ENCODE results near the gene ERH. TPM values are rescaled to one million over a fixed set of nuclear protein-coding genes. Genes with fewer than 3 reads are reported as not detected.
"Not testable (repeated sequence)": the region's sequence is repeated elsewhere in the genome, so short reads cannot be mapped to it uniquely, and the experiment has no call there.

The ERH gene
- total RNA-seq, 1 donor: 110 TPM

GRCh38 chr14:69398818-69399210, 715 bp upstream of the ERH start:
- DNase-seq (ENCODE audit: low read depth): no peak
- no peak for TF ChIP-seq CTCF (IDR thresholded peaks at IDR 0.05; ENCODE audit: insufficient read depth, low read length)
- peak overlapping the region; percentile 94 for H3K4me3 ChIP-seq (ENCODE audit: low read depth, low read length)

- no peak overlapping the region for H3K4me3 ChIP-seq (ENCODE audit: low read depth, low read length)
- no peak for DNase-seq (ENCODE audit: low read depth)
- no peak for TF ChIP-seq CTCF (IDR thresholded peaks at IDR 0.05; ENCODE audit: insufficient read depth, low read length)
Observed at GRCh38 chr14:69395929-69396328, 2.2 kb downstream of the ERH start.

GRCh38 chr14:69392481-69392880, 5.6 kb downstream of the ERH start:
- TF ChIP-seq CTCF (IDR thresholded peaks at IDR 0.05; ENCODE audit: insufficient read depth, low read length): no peak
- DNase-seq (ENCODE audit: low read depth): no peak
- H3K4me3 ChIP-seq (ENCODE audit: low read depth, low read length): no peak overlapping the region

- H3K4me3 ChIP-seq (ENCODE audit: low read depth, low read length): not testable (repeated sequence)
- peak; percentile 51 for DNase-seq (ENCODE audit: low read depth)
Observed at GRCh38 chr14:69391400-69391799, 6.7 kb downstream of the ERH start.

- TF ChIP-seq CTCF (IDR thresholded peaks at IDR 0.05; ENCODE audit: insufficient read depth, low read length): no peak
- DNase-seq (ENCODE audit: low read depth): no peak
- no peak overlapping the region for H3K4me3 ChIP-seq (ENCODE audit: low read depth, low read length)
Observed at GRCh38 chr14:69387311-69387710, 10.8 kb downstream of the ERH start.

- no peak for TF ChIP-seq CTCF (IDR thresholded peaks at IDR 0.05; ENCODE audit: insufficient read depth, low read length)
- no peak for DNase-seq (ENCODE audit: low read depth)
- no peak overlapping the region for H3K4me3 ChIP-seq (ENCODE audit: low read depth, low read length)
Observed at GRCh38 chr14:69378274-69378673, 19.8 kb downstream of the ERH start.

GRCh38 chr14:69376439-69376838, 21.7 kb downstream of the ERH start:
- no peak overlapping the region for H3K4me3 ChIP-seq (ENCODE audit: low read depth, low read length)
- DNase-seq (ENCODE audit: low read depth): peak; percentile 38
- TF ChIP-seq CTCF (IDR thresholded peaks at IDR 0.05; ENCODE audit: insufficient read depth, low read length): no peak
